Heart left ventricle (tissue), 13 donors: ENCODE results near the gene KRT6A.

Experiments
- CTCF ChIP-seq, 12 donors: fragments of 200-600 bp; sonication (generic) in 4 of 12; IDR thresholded peaks; one replicate each; pipeline versions ENCODE4 v1.5.0 to v1.8.0; 2018 to 2022; ENCODE audit warnings: antibody characterized with exemption in 12 of 12, mild to moderate bottlenecking in 5 of 12
- POLR2A ChIP-seq, 2 donors: fragments of 450-650 bp; IDR thresholded peaks; one replicate each; pipeline ENCODE4 v1.6.1; 2017; ENCODE audit warnings: antibody characterized with exemption in 2 of 2, mild to moderate bottlenecking in 2 of 2, moderate library complexity in 2 of 2
- donor health status: ischemic (EF 13 %, LVEDD 7.1; RV severe dilation, severe dysfunction).
- donor health status: DM: no; HTN: yes; CAD: no.
- donor health status: DM: no; HTN: no; CAD: no.
- donor health status: ischemic (EF 25% LVEDD 6.9; RV normal size, moderate dysfunction).
- donor health status: ischemic (EF 25% LVEDD 5.7; RV mildly dilated, moderate dysfunction).
- donor health status: ischemic (EF 35%, LVEDD 5.7; RV mildly dilated, moderate dysfunction).
- donor health status: nonischemic (EF 11% LVEDD 7.7; RV severe dilation, severe dysfunction).
- donor health status: DM: yes; HTN: yes; CAD: no.
- donor health status: PGD.
- donor health status: ischemic (EF 29% LVEDD 5.4; RV normal size, mild dysfunction).
- donor health status: nonischemic (EF 23%, LVEDD 6.1; RV moderate dilation, normal function).

GRCh38 chr12:52534482-52534881 is 41.4 kb upstream of the KRT6A start:
- TF ChIP-seq CTCF (IDR thresholded peaks at IDR 0.05) (no peak), POLR2A (IDR thresholded peaks at IDR 0.05) (no peak)
